ENCODE results near the gene GFPT2.

Gene GFPT2

GRCh38 chr5:180378438-180379344 is 25.6 kb upstream of the GFPT2 start:
- DNase-seq: peak in 2 of 58 donors; percentile 14 to 25

- DNase-seq: no peak
Measured at GRCh38 chr5:180377556-180378197, 24.5 kb upstream of the GFPT2 start.

GRCh38 chr5:180376511-180376910 is 23.4 kb upstream of the GFPT2 start:
- DNase-seq: peak in 31 of 58 donors; percentile 9 to 79 (median 33)

GRCh38 chr5:180375955-180376354 is 22.8 kb upstream of the GFPT2 start:
- DNase-seq: no peak

- no peak for DNase-seq
Measured at GRCh38 chr5:180375291-180375690, 22.2 kb upstream of the GFPT2 start.

GRCh38 chr5:180373870-180374269 is 20.7 kb upstream of the GFPT2 start:
- DNase-seq: no peak

GRCh38 chr5:180373454-180373853 is 20.3 kb upstream of the GFPT2 start:
- DNase-seq: no peak

GRCh38 chr5:180371949-180372348 is 18.8 kb upstream of the GFPT2 start:
- no peak for DNase-seq

GRCh38 chr5:180370861-180371641 is 17.9 kb upstream of the GFPT2 start:
- DNase-seq: peak in 14 of 58 donors; percentile 8 to 64 (median 26)

- DNase-seq: peak in 48 of 58 donors; percentile 16 to 82 (median 60)
Measured at GRCh38 chr5:180367991-180368390, 14.9 kb upstream of the GFPT2 start.

- DNase-seq: no peak
Measured at GRCh38 chr5:180367300-180367699, 14.2 kb upstream of the GFPT2 start.

GRCh38 chr5:180366326-180366725 is 13.2 kb upstream of the GFPT2 start:
- DNase-seq: peak in 53 of 58 donors; percentile 26 to 93 (median 71)

- no peak for DNase-seq
Measured at GRCh38 chr5:180365829-180366228, 12.7 kb upstream of the GFPT2 start.

GRCh38 chr5:180364306-180364856 is 11.2 kb upstream of the GFPT2 start:
- no peak for DNase-seq

GRCh38 chr5:180360078-180360957 is 7.2 kb upstream of the GFPT2 start:
- no peak for DNase-seq

- DNase-seq: no peak
Measured at GRCh38 chr5:180358694-180359093, 5.6 kb upstream of the GFPT2 start.

GRCh38 chr5:180358179-180358578 is 5.0 kb upstream of the GFPT2 start:
- DNase-seq: no peak

GRCh38 chr5:180354966-180355365 is 1.8 kb upstream of the GFPT2 start:
- DNase-seq: no peak

GRCh38 chr5:180353980-180354452 is 880 bp upstream of the GFPT2 start:
- no peak for DNase-seq

Data from anterior cingulate cortex (tissue), 58 donors.